ENCODE data around the gene CFAP61. TPM values are rescaled to one million over a fixed set of nuclear protein-coding genes. Genes with fewer than 3 reads are reported as not detected.

The CFAP61 gene
- polyA plus RNA-seq, 1 of the 3 experiments (the other 2 are of a cell fraction): 0.26 TPM

DNA sequence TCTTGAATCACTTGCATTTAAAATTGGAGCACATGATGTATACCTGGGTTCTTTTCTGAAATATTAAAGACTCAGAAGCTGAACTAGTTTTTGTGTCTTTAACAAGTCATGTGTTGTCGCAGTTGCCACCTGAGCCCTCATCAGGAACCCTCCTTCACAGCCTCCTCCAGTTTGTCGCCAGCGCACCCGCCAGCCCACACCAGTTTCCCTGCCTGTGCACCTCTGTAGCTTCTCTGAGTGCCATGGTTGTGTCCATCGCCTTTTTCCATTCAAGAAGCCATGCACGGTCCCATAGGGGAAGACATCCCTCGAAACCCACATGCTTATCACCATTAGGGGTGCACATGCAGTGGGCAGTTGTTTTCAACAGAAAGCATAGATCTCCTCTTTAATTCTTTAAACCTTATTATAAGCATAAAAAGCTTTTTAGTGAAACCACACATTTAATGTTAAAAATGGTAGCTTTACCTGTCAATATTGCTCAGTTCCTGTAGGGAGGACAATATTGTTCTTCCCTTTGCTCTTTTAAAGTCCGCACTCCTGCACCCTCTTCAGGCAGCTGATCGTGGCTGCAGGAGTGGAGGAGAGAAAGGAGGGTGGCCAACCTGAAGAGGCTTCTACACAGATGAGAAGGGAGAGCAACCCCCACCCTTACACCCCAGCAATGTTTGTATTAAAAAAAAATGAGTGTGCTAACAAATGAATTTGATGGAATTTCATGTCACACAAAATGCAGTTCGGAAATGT lies 121.9 kb downstream of the CFAP61 start (continued):
- TF ChIP-seq, protein P1, sequence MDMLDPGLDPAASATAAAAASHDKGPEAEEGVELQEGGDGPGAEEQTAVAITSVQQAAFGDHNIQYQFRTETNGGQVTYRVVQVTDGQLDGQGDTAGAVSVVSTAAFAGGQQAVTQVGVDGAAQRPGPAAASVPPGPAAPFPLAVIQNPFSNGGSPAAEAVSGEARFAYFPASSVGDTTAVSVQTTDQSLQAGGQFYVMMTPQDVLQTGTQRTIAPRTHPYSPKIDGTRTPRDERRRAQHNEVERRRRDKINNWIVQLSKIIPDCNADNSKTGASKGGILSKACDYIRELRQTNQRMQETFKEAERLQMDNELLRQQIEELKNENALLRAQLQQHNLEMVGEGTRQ (IDR thresholded peaks at IDR 0.05; ENCODE audit: borderline replicate concordance, low read depth, low read length): no peak
- TF ChIP-seq RAD21 (IDR thresholded peaks at IDR 0.05; ENCODE audit: low read length) (no peak), EZH2phosphoT487 (IDR thresholded peaks at IDR 0.05; ENCODE audit: borderline replicate concordance, low read depth) (no peak), GATA2 (CRISPR knock-in tag; IDR thresholded peaks at IDR 0.05) (no peak)

DNA sequence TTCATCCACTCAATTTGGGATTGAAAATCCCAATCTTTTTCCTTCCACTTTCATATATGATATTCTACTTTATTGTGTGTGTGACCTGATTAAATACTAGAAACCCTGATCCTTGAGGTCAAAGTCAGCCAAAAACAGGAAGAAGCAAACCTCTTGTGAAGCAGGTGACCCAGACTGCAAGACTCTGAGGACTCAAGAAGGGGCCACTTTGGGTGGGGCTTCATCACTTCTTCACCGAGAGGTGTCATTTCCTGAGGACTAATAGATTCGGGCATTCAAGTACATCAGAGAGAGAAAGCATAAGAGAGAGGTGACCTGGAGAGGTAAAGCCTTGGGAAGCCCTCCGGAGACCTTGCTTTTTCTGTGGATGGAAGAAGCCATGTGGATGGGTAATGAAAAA lies 129.0 kb downstream of the CFAP61 start:
- H3K27ac ChIP-seq (ENCODE audit: low read depth in 2 of 2, low read length in 1 of 2): no peak overlapping the region
- ChIA-PET POLR2A (no interaction called here), CTCF (no interaction called here)
- no peaks in the 10 kb centered on the region for H3F3A ChIP-seq (replicated peaks; ENCODE audit: insufficient read depth)
- no peaks in the 10 kb centered on the region for H3K9me2 ChIP-seq
- no peak overlapping the region for H3K9ac ChIP-seq
- H2AFZ ChIP-seq (ENCODE audit: low read depth): no peak overlapping the region
- H3K4me2 ChIP-seq: no peak overlapping the region
- 25% methylated on average over 3 of the region's 3 CpGs for WGBS (ENCODE audit: low lambda C conversion rate)
- H3K4me3 ChIP-seq (ENCODE audit: low read depth in 2 of 2, low read length in 1 of 2): no peak overlapping the region
- no peaks in the 10 kb centered on the region for H3K4me1 ChIP-seq (ENCODE audit: control insufficient read depth in 1 of 2, insufficient read depth in 2 of 2, low read depth in 1 of 2, low read length in 1 of 2)
- H3K79me2 ChIP-seq (ENCODE audit: insufficient read depth): no peaks in the 10 kb centered on the region
- no peak for DNase-seq
- no peaks in the 10 kb centered on the region for H3K27me3 ChIP-seq (ENCODE audit: insufficient read depth)
- no peaks in the 10 kb centered on the region for H3K36me3 ChIP-seq (replicated peaks in 1 of 2; ENCODE audit: control insufficient read depth in 1 of 2, insufficient read depth in 2 of 2, low read length in 1 of 2)
- no peaks in the 10 kb centered on the region for H4K20me1 ChIP-seq (ENCODE audit: insufficient read depth)
- H3K9me3 ChIP-seq: no peaks in the 10 kb centered on the region
- TF ChIP-seq, protein P2, sequence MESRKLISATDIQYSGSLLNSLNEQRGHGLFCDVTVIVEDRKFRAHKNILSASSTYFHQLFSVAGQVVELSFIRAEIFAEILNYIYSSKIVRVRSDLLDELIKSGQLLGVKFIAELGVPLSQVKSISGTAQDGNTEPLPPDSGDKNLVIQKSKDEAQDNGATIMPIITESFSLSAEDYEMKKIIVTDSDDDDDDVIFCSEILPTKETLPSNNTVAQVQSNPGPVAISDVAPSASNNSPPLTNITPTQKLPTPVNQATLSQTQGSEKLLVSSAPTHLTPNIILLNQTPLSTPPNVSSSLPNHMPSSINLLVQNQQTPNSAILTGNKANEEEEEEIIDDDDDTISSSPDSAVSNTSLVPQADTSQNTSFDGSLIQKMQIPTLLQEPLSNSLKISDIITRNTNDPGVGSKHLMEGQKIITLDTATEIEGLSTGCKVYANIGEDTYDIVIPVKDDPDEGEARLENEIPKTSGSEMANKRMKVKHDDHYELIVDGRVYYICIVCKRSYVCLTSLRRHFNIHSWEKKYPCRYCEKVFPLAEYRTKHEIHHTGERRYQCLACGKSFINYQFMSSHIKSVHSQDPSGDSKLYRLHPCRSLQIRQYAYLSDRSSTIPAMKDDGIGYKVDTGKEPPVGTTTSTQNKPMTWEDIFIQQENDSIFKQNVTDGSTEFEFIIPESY (IDR thresholded peaks at IDR 0.05; ENCODE audit: borderline replicate concordance, low read depth): no peak

DNA sequence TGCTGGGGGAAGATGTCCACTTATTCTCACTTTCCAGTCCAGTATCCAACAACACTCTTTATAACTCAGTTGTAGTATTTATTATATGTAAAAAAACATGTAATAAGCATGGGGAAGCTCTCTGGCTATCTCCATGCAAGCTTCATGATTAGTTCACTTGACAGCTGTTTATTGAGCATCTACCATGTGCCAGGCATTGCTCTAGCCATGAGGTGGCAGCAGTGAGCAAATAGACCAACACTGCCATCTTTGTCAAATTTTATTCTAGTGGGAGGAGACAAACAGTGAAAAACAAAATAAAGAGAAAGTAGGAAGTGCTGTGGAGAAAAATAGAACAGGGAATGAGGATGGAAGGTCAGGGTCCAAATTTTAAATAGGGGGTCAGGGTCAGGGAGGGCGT lies 131.8 kb downstream of the CFAP61 start:
- ChIA-PET POLR2A (no interaction called here), CTCF (no interaction called here)
- Histone ChIP-seq H3K9me3 (no peaks in the 10 kb centered on the region), H2AFZ (ENCODE audit: low read depth) (no peak overlapping the region), H3K4me2 (no peak overlapping the region), H3K4me1 (ENCODE audit: control insufficient read depth in 1 of 2, insufficient read depth in 2 of 2, low read depth in 1 of 2, low read length in 1 of 2) (no peaks in the 10 kb centered on the region), H3K27ac (ENCODE audit: low read depth in 2 of 2, low read length in 1 of 2) (no peak overlapping the region), H3K4me3 (ENCODE audit: low read depth in 2 of 2, low read length in 1 of 2) (no peak overlapping the region), H3K9me2 (no peaks in the 10 kb centered on the region), H4K20me1 (ENCODE audit: insufficient read depth) (no peaks in the 10 kb centered on the region), H3F3A (replicated peaks; ENCODE audit: insufficient read depth) (no peaks in the 10 kb centered on the region), H3K27me3 (ENCODE audit: insufficient read depth) (no peaks in the 10 kb centered on the region), H3K79me2 (ENCODE audit: insufficient read depth) (no peaks in the 10 kb centered on the region), H3K9ac (no peak overlapping the region), H3K36me3 (replicated peaks in 1 of 2; ENCODE audit: control insufficient read depth in 1 of 2, insufficient read depth in 2 of 2, low read length in 1 of 2) (no peaks in the 10 kb centered on the region)
- TF ChIP-seq, protein P3, sequence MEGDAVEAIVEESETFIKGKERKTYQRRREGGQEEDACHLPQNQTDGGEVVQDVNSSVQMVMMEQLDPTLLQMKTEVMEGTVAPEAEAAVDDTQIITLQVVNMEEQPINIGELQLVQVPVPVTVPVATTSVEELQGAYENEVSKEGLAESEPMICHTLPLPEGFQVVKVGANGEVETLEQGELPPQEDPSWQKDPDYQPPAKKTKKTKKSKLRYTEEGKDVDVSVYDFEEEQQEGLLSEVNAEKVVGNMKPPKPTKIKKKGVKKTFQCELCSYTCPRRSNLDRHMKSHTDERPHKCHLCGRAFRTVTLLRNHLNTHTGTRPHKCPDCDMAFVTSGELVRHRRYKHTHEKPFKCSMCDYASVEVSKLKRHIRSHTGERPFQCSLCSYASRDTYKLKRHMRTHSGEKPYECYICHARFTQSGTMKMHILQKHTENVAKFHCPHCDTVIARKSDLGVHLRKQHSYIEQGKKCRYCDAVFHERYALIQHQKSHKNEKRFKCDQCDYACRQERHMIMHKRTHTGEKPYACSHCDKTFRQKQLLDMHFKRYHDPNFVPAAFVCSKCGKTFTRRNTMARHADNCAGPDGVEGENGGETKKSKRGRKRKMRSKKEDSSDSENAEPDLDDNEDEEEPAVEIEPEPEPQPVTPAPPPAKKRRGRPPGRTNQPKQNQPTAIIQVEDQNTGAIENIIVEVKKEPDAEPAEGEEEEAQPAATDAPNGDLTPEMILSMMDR (IDR thresholded peaks at IDR 0.05): peak; percentile 46
- TF ChIP-seq YY1 (IDR thresholded peaks at IDR 0.05; ENCODE audit: low read depth) (no peak), NRF1 (IDR thresholded peaks at IDR 0.05; ENCODE audit: low read depth, low read length) (no peak)
- 8% methylated on average over 1 of the region's 1 CpG for WGBS (ENCODE audit: low lambda C conversion rate)
- no peak for DNase-seq
